Retinal pigment epithelial cell (primary cell): ENCODE measurements around the gene SAT1.

Experiments used
- DNase-seq: peaks from one replicate; pipeline ENCODE4 v3.0.0-alpha.2; 2010; ENCODE audit warnings: low read depth
- H3K4me3 ChIP-seq: 2 replicates; pipeline ENCODE4 v1.5.1; 2011; ENCODE audit warnings: mild to moderate bottlenecking, low read length, control low read depth, moderate library complexity
- CTCF ChIP-seq: conservative IDR thresholded peaks from 2 replicates; pipeline ENCODE4 v1.5.1; 2011; ENCODE audit warnings: low read depth, low read length, control low read depth, inconsistent platforms

SAT1 gene

GRCh38 chrX:23820235-23820782 is 37.3 kb downstream of the SAT1 start:
- no peak for DNase-seq
- no peak overlapping the region for H3K4me3 ChIP-seq
- TF ChIP-seq CTCF, result no peak

GRCh38 chrX:23821847-23822246 is 38.9 kb downstream of the SAT1 start:
- no peak for TF ChIP-seq CTCF
- DNase-seq, result no peak
- no peak overlapping the region for H3K4me3 ChIP-seq

- no peak overlapping the region for H3K4me3 ChIP-seq
- TF ChIP-seq CTCF, result no peak
- no peak for DNase-seq
Observed at GRCh38 chrX:23822397-23822796, 39.4 kb downstream of the SAT1 start.

- H3K4me3 ChIP-seq, result no peak overlapping the region
- no peak for TF ChIP-seq CTCF
- no peak for DNase-seq
Observed at GRCh38 chrX:23822841-23823240, 39.9 kb downstream of the SAT1 start.

GRCh38 chrX:23825675-23826074 is 42.7 kb downstream of the SAT1 start:
- no peak overlapping the region for H3K4me3 ChIP-seq
- no peak for TF ChIP-seq CTCF
- no peak for DNase-seq

GRCh38 chrX:23826216-23826615 is 43.2 kb downstream of the SAT1 start:
- DNase-seq, result no peak
- no peak overlapping the region for H3K4me3 ChIP-seq
- no peak for TF ChIP-seq CTCF

GRCh38 chrX:23826653-23827052 is 43.7 kb downstream of the SAT1 start:
- TF ChIP-seq CTCF, result no peak
- DNase-seq, result no peak
- no peak overlapping the region for H3K4me3 ChIP-seq
